Endothelial cell (in vitro differentiated cells): Measurements from ENCODE around the gene RPL7A. TPM values are rescaled to one million over a fixed set of nuclear protein-coding genes. Genes with fewer than 3 reads are reported as not detected.

Experiments used
- DNase-seq: peaks from one replicate; pipeline ENCODE4 v3.0.0; 2021; ENCODE audit warnings: low spot score
- H3K27ac Mint-ChIP-seq: one replicate; pipeline ENCODE4 v1.8.0; 2021; ENCODE audit warnings: mixed read lengths, inconsistent platforms; ENCODE audit not compliant: unreplicated experiment
- H3K27me3 Mint-ChIP-seq: one replicate; pipeline ENCODE4 v1.8.0; 2021; ENCODE audit warnings: mild to moderate bottlenecking, moderate library complexity, mixed read lengths, inconsistent platforms; ENCODE audit not compliant: unreplicated experiment
- H3K36me3 Mint-ChIP-seq: one replicate; pipeline ENCODE4 v1.8.0; 2021; ENCODE audit warnings: mild to moderate bottlenecking, low read depth, mixed read lengths, inconsistent platforms; ENCODE audit not compliant: unreplicated experiment
- H3K4me1 Mint-ChIP-seq: one replicate; pipeline ENCODE4 v1.8.0; 2021; ENCODE audit warnings: mild to moderate bottlenecking, mixed read lengths, inconsistent platforms; ENCODE audit not compliant: unreplicated experiment
- H3K4me3 Mint-ChIP-seq: one replicate; pipeline ENCODE4 v1.8.0; 2021; ENCODE audit warnings: mild to moderate bottlenecking, mixed read lengths, inconsistent platforms; ENCODE audit not compliant: unreplicated experiment
- H3K9me3 Mint-ChIP-seq: one replicate; pipeline ENCODE4 v1.8.0; 2021; ENCODE audit warnings: mixed read lengths, inconsistent platforms; ENCODE audit not compliant: unreplicated experiment
- total RNA-seq: library from RNA; stranded (reverse); fragmentation: NEBNext Ultra II Directional; extraction: Animal tissue kit (Norgen Biotek cat#: 25700); gene quantifications from one replicate; pipeline ENCODE4 v1.2.1, GENCODE V29; 2021; ENCODE audit not compliant: unreplicated experiment
- TF ChIP-seq, protein P1 (sequence below): fragments of 200-600 bp; sonication (generic); IDR thresholded peaks from one replicate; pipeline ENCODE4 v1.5.0; 2021; ENCODE audit warnings: antibody characterized with exemption; ENCODE audit not compliant: unreplicated experiment

The RPL7A gene
- total RNA-seq, 1 donor from 2014 or later: 2,006 TPM

- no peaks in the 10 kb centered on the region for H3K9me3 Mint-ChIP-seq
- H3K27me3 Mint-ChIP-seq: peaks cover 8% of the 10 kb centered on the region
- H3K4me1 Mint-ChIP-seq: no peaks in the 10 kb centered on the region
- no peaks in the 10 kb centered on the region for H3K36me3 Mint-ChIP-seq
- no peak for DNase-seq
- no peak overlapping the region for H3K27ac Mint-ChIP-seq
- H3K4me3 Mint-ChIP-seq: no peak overlapping the region
- TF ChIP-seq, protein P1, sequence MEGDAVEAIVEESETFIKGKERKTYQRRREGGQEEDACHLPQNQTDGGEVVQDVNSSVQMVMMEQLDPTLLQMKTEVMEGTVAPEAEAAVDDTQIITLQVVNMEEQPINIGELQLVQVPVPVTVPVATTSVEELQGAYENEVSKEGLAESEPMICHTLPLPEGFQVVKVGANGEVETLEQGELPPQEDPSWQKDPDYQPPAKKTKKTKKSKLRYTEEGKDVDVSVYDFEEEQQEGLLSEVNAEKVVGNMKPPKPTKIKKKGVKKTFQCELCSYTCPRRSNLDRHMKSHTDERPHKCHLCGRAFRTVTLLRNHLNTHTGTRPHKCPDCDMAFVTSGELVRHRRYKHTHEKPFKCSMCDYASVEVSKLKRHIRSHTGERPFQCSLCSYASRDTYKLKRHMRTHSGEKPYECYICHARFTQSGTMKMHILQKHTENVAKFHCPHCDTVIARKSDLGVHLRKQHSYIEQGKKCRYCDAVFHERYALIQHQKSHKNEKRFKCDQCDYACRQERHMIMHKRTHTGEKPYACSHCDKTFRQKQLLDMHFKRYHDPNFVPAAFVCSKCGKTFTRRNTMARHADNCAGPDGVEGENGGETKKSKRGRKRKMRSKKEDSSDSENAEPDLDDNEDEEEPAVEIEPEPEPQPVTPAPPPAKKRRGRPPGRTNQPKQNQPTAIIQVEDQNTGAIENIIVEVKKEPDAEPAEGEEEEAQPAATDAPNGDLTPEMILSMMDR: no peak
Observed at GRCh38 chr9:133394687-133395271, 46.8 kb downstream of the RPL7A start.

DNA sequence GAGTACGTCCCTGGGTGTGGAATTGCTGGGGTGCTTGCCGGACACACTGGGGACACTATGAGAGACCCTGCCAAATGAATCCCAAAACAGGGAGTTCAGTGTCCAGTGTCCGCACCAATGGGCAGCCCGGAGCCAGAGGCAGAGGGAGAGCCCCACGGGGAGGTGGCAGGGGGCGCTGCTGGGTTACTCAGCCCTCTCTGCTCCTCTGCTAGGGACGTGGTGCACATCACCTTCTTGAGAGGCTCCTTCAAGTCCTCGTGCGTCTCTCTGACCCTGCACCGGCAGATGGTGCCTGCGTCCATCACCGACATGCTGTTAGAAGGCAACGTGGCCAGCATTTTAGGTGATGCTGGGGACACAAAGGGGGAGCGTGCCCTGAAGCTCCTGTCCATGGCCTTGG lies 48.9 kb downstream of the RPL7A start:
- TF ChIP-seq, protein P1: peak; percentile 13
- no peak overlapping the region for H3K4me3 Mint-ChIP-seq
- peak; percentile 65 for DNase-seq
- H3K4me1 Mint-ChIP-seq: no peaks in the 10 kb centered on the region
- H3K36me3 Mint-ChIP-seq: no peaks in the 10 kb centered on the region
- H3K27me3 Mint-ChIP-seq: peaks cover 8% of the 10 kb centered on the region
- H3K9me3 Mint-ChIP-seq: no peaks in the 10 kb centered on the region
- H3K27ac Mint-ChIP-seq: no peak overlapping the region

DNA sequence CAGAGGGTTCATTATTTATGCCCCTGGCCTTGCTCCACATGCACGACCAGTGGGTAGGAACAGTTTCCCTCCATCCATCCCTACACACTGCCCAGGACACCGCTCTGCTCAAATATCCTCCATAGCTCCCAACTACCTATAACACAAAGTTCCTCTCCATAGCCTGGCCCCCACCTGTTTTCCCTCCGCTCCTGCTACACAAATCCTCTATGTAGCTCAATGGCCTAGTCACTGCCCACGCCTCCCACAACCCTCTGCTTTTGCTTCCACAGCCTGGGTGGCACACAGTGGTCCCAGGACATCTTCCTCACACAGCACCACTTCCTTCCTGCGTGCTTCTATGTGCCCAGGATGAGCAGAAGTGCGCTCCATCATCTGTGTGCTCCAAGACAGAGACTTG lies 49.4 kb downstream of the RPL7A start:
- Mint-ChIP-seq H3K4me3 (no peak overlapping the region), H3K36me3 (no peaks in the 10 kb centered on the region), H3K4me1 (no peaks in the 10 kb centered on the region), H3K27ac (no peak overlapping the region), H3K27me3 (peaks cover 8% of the 10 kb centered on the region), H3K9me3 (no peaks in the 10 kb centered on the region)
- TF ChIP-seq, protein P1: no peak
- no peak for DNase-seq

- Mint-ChIP-seq H3K27me3 (peaks cover 8% of the 10 kb centered on the region), H3K9me3 (no peaks in the 10 kb centered on the region), H3K36me3 (no peaks in the 10 kb centered on the region), H3K4me1 (no peaks in the 10 kb centered on the region), H3K4me3 (no peak overlapping the region), H3K27ac (no peak overlapping the region)
- TF ChIP-seq, protein P1: no peak
- no peak for DNase-seq
Observed at GRCh38 chr9:133397895-133398294, 49.9 kb downstream of the RPL7A start.

GRCh38 chr9:133400292-133400691 lies 52.3 kb downstream of the RPL7A start:
- TF ChIP-seq, protein P1: no peak
- Mint-ChIP-seq H3K9me3 (no peaks in the 10 kb centered on the region), H3K4me1 (no peaks in the 10 kb centered on the region), H3K27me3 (peaks cover 10% of the 10 kb centered on the region), H3K27ac (no peak overlapping the region), H3K36me3 (peaks cover 8% of the 10 kb centered on the region), H3K4me3 (no peak overlapping the region)
- no peak for DNase-seq

Other genes starting within 250 kb of the RPL7A start
- gene RALGDS, start 227.0 kb upstream of the RPL7A start, total RNA-seq: 80.6 TPM
- 98.4 TPM for gene GBGT1, start 184.3 kb upstream of the RPL7A start, total RNA-seq
- not detected for gene OBP2B, start 139.0 kb upstream of the RPL7A start, total RNA-seq
- 1.4 TPM for gene ABO, start 73.0 kb upstream of the RPL7A start, total RNA-seq
- gene SURF6, start 12.0 kb upstream of the RPL7A start, total RNA-seq: 21.7 TPM
- 32.9 TPM for gene MED22, start 87 bp upstream of the RPL7A start, total RNA-seq
- 36.2 TPM for gene SURF1, start 8.3 kb downstream of the RPL7A start, total RNA-seq
- gene SURF2, start 8.3 kb downstream of the RPL7A start, total RNA-seq: 11.9 TPM
- gene SURF4, start 27.8 kb downstream of the RPL7A start, total RNA-seq: 169 TPM
- 0.64 TPM for gene STKLD1, start 28.1 kb downstream of the RPL7A start, total RNA-seq
- 30.9 TPM for gene REXO4, start 69.8 kb downstream of the RPL7A start, total RNA-seq
- 9.1 TPM for gene ADAMTS13, start 74.1 kb downstream of the RPL7A start, total RNA-seq
- 34.3 TPM for gene CACFD1, start 111.8 kb downstream of the RPL7A start, total RNA-seq
- 32.5 TPM for gene SLC2A6, start 130.9 kb downstream of the RPL7A start, total RNA-seq
- not detected for gene MYMK, start 176.7 kb downstream of the RPL7A start, total RNA-seq
- gene ADAMTSL2, start 186.5 kb downstream of the RPL7A start, total RNA-seq: 5.9 TPM